GM12875 (cell line): ENCODE data around the gene ZBTB47.

Experiments
- H3K4me3 ChIP-seq: one replicate; pipeline ENCODE4 v1.5.1; 2011; ENCODE audit warnings: low read depth, low read length, control low read depth
- CTCF ChIP-seq: IDR thresholded peaks from 2 replicates; pipeline ENCODE4 v1.5.1; 2011; ENCODE audit warnings: low read depth, mild to moderate bottlenecking, control low read depth, inconsistent platforms, low read length, moderate library complexity, borderline replicate concordance; ENCODE audit not compliant: insufficient read depth

ZBTB47 gene

GRCh38 chr3:42653560-42654330, at the start of gene ZBTB47:
TSS of gene ZBTB47 (plus strand) at chr3:42653697. CDS start at chr3:42658356, 4,659 bp downstream.
- H3K4me3 ChIP-seq = peak within 1 kb of the TSS; percentile 51

GRCh38 chr3:42605546-42606173, 47.8 kb upstream of the ZBTB47 start:
- no peak for TF ChIP-seq CTCF

More at GRCh38 chr3:42653560-42654330, at the start of gene ZBTB47:
- TF ChIP-seq CTCF = no peak

GRCh38 chr3:42608581-42608980, 44.9 kb upstream of the ZBTB47 start:
- TF ChIP-seq CTCF = no peak
- no peak overlapping the region for H3K4me3 ChIP-seq

More at GRCh38 chr3:42605546-42606173, 47.8 kb upstream of the ZBTB47 start:
- no peak overlapping the region for H3K4me3 ChIP-seq

GRCh38 chr3:42610976-42611375, 42.5 kb upstream of the ZBTB47 start:
- H3K4me3 ChIP-seq = no peak overlapping the region
- no peak for TF ChIP-seq CTCF

GRCh38 chr3:42612217-42612616, 41.3 kb upstream of the ZBTB47 start:
- TF ChIP-seq CTCF = no peak

GRCh38 chr3:42612928-42613327, 40.6 kb upstream of the ZBTB47 start:
- H3K4me3 ChIP-seq = no peak overlapping the region
- no peak for TF ChIP-seq CTCF

More at GRCh38 chr3:42612217-42612616, 41.3 kb upstream of the ZBTB47 start:
- H3K4me3 ChIP-seq = no peak overlapping the region

GRCh38 chr3:42613462-42613861, 40.0 kb upstream of the ZBTB47 start:
- H3K4me3 ChIP-seq = no peak overlapping the region
- peak; percentile 27; the same call in 1 of the 2 replicates for TF ChIP-seq CTCF
